ENCODE results near the gene MICU1. TPM values are rescaled to one million over a fixed set of nuclear protein-coding genes. Genes with fewer than 3 reads are reported as not detected.
"Not testable (repeated sequence)": the region's sequence is repeated elsewhere in the genome, so short reads cannot be mapped to it uniquely, and the experiment has no call there.

MICU1 gene
- total RNA-seq, 1 experiment from 2014 or later: 25.5 TPM

GRCh38 chr10:72389014-72389413, 236.9 kb downstream of the MICU1 start:
- no peak for DNase-seq (ENCODE audit: unreplicated experiment)
- POLR2A ChIA-PET: interaction anchor here (1.1 kb wide), 1 partner anchor 304 kb away, joined by 3 read pairs; no protein-coding TSS in a partner anchor
- CTCF ChIA-PET: no interaction called here
- Mint-ChIP-seq H3K27me3 (ENCODE audit: insufficient read depth, unreplicated experiment) (no peaks in the 10 kb centered on the region), H3K36me3 (ENCODE audit: insufficient read depth, unreplicated experiment) (peaks cover 11% of the 10 kb centered on the region), H3K27ac (ENCODE audit: low read depth, unreplicated experiment) (no peak overlapping the region), H3K4me3 (ENCODE audit: unreplicated experiment) (no peak overlapping the region), H3K4me1 (ENCODE audit: insufficient read depth, unreplicated experiment) (peaks cover 7% of the 10 kb centered on the region), H3K9me3 (ENCODE audit: unreplicated experiment) (no peaks in the 10 kb centered on the region)
- intact Hi-C loops (cut with micrococcal nuclease): no loop called here
- no TSS peak for BruUV-seq (replicated peaks)
- TF ChIP-seq CTCF (IDR thresholded peaks at IDR 0.05; ENCODE audit: unreplicated experiment): no peak

GRCh38 chr10:72388062-72388461, 237.8 kb downstream of the MICU1 start:
- H3K4me3 Mint-ChIP-seq (ENCODE audit: unreplicated experiment): no peak overlapping the region
- H3K36me3 Mint-ChIP-seq (ENCODE audit: insufficient read depth, unreplicated experiment): peaks cover 11% of the 10 kb centered on the region
- ChIA-PET POLR2A (interaction anchor here (1.2 kb wide), 1 partner anchor 24 kb away, joined by 5 read pairs; no protein-coding TSS in a partner anchor), CTCF (no interaction called here)
- no peaks in the 10 kb centered on the region for H3K27me3 Mint-ChIP-seq (ENCODE audit: insufficient read depth, unreplicated experiment)
- peaks cover 7% of the 10 kb centered on the region for H3K4me1 Mint-ChIP-seq (ENCODE audit: insufficient read depth, unreplicated experiment)
- intact Hi-C loops (cut with micrococcal nuclease): no loop called here
- no peaks in the 10 kb centered on the region for H3K9me3 Mint-ChIP-seq (ENCODE audit: unreplicated experiment)
- DNase-seq (ENCODE audit: unreplicated experiment): no peak
- BruUV-seq (replicated peaks): no TSS peak
- no peak for TF ChIP-seq CTCF (IDR thresholded peaks at IDR 0.05; ENCODE audit: unreplicated experiment)
- H3K27ac Mint-ChIP-seq (ENCODE audit: low read depth, unreplicated experiment): no peak overlapping the region

GRCh38 chr10:72386916-72387586, 238.8 kb downstream of the MICU1 start:
- ChIA-PET CTCF (no interaction called here), POLR2A (interaction anchor here (1.2 kb wide), 1 partner anchor 23 kb away, joined by 5 read pairs; no protein-coding TSS in a partner anchor)
- TF ChIP-seq CTCF (IDR thresholded peaks at IDR 0.05; ENCODE audit: unreplicated experiment): no peak
- H3K27me3 Mint-ChIP-seq (ENCODE audit: insufficient read depth, unreplicated experiment): no peaks in the 10 kb centered on the region
- DNase-seq (ENCODE audit: unreplicated experiment): no peak
- no peak overlapping the region for H3K27ac Mint-ChIP-seq (ENCODE audit: low read depth, unreplicated experiment)
- TSS peak; percentile 86 for BruUV-seq (replicated peaks)
- no peak overlapping the region for H3K4me3 Mint-ChIP-seq (ENCODE audit: unreplicated experiment)
- intact Hi-C loops (cut with micrococcal nuclease): no loop called here
- H3K9me3 Mint-ChIP-seq (ENCODE audit: unreplicated experiment): no peaks in the 10 kb centered on the region
- H3K36me3 Mint-ChIP-seq (ENCODE audit: insufficient read depth, unreplicated experiment): peaks cover 6% of the 10 kb centered on the region
- peaks cover 7% of the 10 kb centered on the region for H3K4me1 Mint-ChIP-seq (ENCODE audit: insufficient read depth, unreplicated experiment)

GRCh38 chr10:72385724-72386123, 240.2 kb downstream of the MICU1 start:
- DNase-seq (ENCODE audit: unreplicated experiment): no peak
- H3K4me1 Mint-ChIP-seq (ENCODE audit: insufficient read depth, unreplicated experiment): peaks cover 7% of the 10 kb centered on the region
- BruUV-seq (replicated peaks): no TSS peak
- ChIA-PET CTCF (interaction anchor here (0.6 kb wide), 1 partner anchor 487 kb away, joined by 7 read pairs; no protein-coding TSS in a partner anchor), POLR2A (no interaction called here)
- H3K4me3 Mint-ChIP-seq (ENCODE audit: unreplicated experiment): no peak overlapping the region
- H3K9me3 Mint-ChIP-seq (ENCODE audit: unreplicated experiment): no peaks in the 10 kb centered on the region
- no peak overlapping the region for H3K27ac Mint-ChIP-seq (ENCODE audit: low read depth, unreplicated experiment)
- peaks cover 6% of the 10 kb centered on the region for H3K36me3 Mint-ChIP-seq (ENCODE audit: insufficient read depth, unreplicated experiment)
- no peaks in the 10 kb centered on the region for H3K27me3 Mint-ChIP-seq (ENCODE audit: insufficient read depth, unreplicated experiment)
- intact Hi-C loops (cut with micrococcal nuclease): no loop called here
- no peak for TF ChIP-seq CTCF (IDR thresholded peaks at IDR 0.05; ENCODE audit: unreplicated experiment)

DNA sequence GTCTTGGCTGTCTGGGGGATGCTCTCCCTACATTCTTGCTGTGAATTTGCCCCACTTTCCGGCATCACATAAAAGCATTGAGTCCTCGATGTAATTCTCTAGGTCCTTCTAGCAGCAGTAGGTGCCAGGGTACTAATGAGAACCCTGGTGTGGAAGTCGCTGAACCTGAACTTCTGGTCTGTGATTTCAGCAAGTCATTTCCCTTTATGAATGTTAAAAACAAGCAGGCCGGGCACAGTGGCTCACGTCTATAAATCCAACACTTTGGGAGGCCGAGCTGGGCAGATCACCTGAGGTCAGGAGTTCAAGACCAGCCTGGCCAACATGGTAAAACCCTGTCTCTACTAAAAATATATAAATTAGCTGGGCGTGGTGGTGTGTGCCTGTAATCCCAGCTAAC, 240.9 kb downstream of the MICU1 start:
- H3K27ac Mint-ChIP-seq (ENCODE audit: low read depth, unreplicated experiment); BruUV-seq (replicated peaks); intact Hi-C loops (cut with micrococcal nuclease); H3K4me1 Mint-ChIP-seq (ENCODE audit: insufficient read depth, unreplicated experiment); DNase-seq (ENCODE audit: unreplicated experiment); H3K9me3 Mint-ChIP-seq (ENCODE audit: unreplicated experiment); H3K27me3 Mint-ChIP-seq (ENCODE audit: insufficient read depth, unreplicated experiment); H3K4me3 Mint-ChIP-seq (ENCODE audit: unreplicated experiment); H3K36me3 Mint-ChIP-seq (ENCODE audit: insufficient read depth, unreplicated experiment): not testable (repeated sequence)
- CTCF ChIA-PET: interaction anchor here (0.6 kb wide), 1 partner anchor 21 kb away, joined by 3 read pairs; no protein-coding TSS in a partner anchor
- POLR2A ChIA-PET: interaction anchor here (0.7 kb wide), 1 partner anchor 201 kb away, joined by 3 read pairs; no protein-coding TSS in a partner anchor

Measured in MCF 10A (cell line).